ENCODE data around the gene AFP.

AFP gene

DNA sequence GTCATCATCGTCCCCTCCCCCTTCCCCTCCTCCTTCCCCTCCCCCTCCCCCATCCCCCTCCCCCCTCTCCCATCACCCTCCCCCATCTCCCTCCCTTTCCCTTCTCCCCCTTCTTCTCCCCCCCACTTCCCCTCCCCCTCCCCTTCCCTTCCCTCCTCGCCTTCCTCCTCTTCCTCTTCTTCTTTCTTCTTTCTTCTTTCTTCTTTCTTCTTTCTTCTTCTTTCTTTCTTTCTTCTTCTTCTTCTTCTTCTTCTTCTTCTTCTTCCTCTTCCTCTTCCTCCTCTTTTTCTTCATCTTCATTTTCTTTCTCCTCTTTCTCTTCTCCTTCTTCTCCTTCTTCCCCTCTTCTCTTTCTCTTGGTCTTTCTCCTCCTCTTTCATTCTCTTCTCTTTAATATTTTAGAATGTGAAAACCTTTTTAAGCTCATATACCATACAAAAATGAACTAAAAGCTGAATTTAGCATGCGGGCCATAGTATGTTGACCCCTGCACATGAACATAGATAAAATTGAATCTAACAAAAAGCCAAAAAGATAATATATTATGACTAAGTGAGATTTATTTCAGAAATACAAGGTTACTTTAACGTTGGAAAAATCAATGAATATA, 25.0 kb downstream of the AFP start:
- no peak for DNase-seq (ENCODE audit: low read depth)

DNA sequence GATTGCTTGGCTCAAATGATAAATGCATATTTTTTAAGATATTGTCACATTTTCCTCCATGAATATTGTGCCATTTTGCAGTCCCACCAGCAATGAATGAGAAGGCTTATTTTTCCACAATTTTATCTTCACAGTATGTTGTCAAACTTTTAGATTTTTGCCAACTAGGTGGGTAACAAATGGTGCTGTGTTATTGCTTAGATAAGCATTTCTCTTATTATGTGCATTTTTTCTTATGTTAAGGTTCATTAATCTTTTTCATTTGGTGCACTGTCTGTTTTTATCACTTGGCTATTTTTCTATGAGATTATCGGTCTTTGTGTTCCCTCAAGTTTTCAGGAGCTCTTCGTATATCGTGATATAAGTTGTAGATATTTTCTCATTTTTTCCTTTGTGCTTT, 32.1 kb downstream of the AFP start:
- DNase-seq (ENCODE audit: low read depth) = no peak

DNA sequence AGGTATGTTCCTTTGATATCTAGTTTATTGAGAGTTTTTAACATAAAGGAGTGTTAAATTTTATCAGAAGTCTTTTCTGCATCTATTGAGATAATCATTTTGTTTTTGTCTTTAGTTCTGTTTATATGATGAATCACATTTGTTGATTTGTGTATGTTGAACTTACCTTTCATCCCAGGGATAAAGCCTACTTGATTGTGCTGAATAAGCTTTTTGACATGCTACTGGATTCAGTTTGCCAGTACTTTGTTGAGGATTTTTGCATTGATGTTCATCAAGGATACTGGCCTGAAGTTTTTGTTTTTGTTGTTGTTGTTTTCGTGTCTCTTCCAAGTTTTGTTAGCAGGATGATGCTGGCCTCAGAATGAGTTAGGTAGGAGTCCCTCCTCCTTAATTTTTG, 34.7 kb downstream of the AFP start:
- no peak for DNase-seq (ENCODE audit: low read depth)

DNA sequence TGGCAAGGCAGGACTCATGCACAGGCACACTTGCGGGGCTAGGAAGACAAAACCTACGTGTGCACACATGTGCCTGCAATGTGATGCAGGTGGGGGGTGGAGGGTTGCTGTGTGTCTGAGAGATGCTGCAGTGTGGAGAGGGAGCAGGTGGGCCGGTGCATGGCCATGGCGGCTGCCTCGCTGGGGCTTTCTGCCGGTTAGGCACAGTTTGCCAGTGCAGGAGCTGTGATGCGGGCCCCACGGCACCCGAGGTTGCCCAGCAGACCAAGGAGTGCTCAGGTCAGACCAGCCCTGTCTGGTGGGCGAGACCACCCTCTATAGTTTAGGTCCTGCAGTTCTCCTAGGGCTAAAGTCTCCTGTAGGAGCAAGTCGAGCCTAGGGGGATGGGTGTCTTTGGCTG, 41.2 kb downstream of the AFP start:
- no peak for DNase-seq (ENCODE audit: low read depth)

DNA sequence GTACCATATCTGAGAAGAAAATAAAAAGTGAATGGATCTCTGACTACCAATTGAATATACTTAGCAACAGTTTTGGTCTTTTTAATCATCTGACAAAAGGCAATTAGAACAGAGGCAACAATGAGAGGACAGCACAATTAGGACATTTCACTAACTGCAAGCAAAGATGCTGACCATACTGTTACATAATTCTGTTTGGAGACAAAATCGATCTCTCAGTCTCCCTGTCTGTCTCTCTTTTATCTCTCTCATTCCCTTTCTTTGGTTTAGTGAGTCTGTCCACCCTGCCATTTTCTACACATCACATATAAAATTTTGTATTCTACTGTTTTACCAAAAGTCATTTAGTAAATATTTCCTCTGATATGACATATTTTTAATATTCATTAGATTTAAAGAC, 43.3 kb downstream of the AFP start:
- DNase-seq (ENCODE audit: low read depth) = no peak

DNA sequence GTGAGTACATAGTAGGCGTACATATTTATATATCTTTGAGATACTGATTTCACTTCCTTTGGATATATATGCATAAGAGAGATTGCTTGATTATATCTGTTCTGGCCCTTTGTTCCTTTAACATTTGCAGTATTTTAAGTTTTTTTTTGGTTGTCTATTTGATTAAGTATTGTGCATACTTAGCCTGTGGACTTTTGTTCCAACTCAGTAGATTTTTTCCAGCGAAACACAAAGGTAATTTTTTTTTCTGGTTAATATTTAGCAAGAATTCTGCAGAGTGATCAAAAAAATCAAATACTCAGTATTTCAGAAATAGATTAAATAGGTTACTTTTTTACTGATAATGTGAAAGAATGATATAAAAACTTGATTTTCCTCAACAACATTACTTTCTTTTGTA, 45.3 kb downstream of the AFP start, which contains the start of gene AFM:
Gene AFM, plus strand, starts transcription at position 388 of the 400 bp plus-strand sequence. CDS start 31 bp downstream, outside the sequence.
- DNase-seq (ENCODE audit: low read depth) = no peak

DNA sequence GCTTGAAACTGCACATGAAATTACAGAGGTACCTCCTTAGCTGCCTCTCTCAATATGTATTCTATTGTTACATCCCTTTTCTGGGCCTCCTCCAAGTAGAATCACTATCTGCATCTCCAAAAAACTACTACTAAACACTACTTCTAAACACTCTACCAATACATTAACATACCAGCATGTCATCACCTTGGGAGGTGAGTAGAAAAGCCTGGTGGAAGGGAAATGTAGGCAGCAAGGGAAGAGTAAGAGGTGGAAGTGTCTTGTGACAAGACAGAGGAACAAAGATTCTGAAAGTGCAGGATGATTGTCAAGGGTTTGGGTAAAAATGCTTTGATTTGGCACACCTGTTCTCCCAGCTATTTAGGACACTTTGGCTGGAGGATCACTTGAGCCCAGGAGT, 49.1 kb downstream of the AFP start:
- DNase-seq (ENCODE audit: low read depth) = no peak

DNA sequence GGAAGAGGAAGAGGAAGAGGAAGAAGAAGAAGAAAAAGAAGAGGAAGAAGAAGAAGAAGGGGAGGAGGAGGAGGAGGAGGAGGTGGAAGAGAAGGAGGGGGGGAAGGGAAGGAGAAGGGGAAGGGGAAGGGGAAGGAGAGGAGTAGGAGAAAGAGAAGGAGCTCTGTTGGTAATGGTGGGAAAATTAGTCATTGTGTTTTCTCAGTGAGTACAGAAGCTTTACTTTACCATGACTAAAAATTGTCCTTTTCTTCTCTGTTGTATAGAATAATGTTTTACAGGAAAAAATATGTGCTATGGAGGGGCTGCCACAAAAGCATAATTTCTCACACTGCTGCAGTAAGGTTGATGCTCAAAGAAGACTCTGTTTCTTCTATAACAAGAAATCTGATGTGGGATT, 49.6 kb downstream of the AFP start:
- DNase-seq (ENCODE audit: low read depth) = no peak

DNA sequence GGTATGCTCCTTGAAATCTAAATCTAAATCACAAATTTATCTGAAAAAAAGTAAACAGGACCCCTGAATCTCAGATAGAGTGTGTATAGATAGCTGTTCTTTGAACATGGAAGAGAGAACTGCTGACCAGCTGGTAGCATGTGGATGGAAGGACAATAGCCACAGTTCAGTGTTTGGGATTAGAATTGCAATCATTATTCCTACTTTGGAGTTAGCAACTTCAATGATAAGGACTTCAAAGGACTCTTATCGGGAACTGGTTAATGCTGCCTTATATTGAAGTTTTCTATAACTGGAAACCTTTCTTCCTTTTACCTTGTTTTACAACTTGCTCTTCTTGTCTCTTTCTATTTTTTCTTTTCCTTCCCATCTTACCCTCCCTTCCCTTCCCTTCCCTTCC, 50.5 kb downstream of the AFP start:
- DNase-seq (ENCODE audit: low read depth) = no peak

DNA sequence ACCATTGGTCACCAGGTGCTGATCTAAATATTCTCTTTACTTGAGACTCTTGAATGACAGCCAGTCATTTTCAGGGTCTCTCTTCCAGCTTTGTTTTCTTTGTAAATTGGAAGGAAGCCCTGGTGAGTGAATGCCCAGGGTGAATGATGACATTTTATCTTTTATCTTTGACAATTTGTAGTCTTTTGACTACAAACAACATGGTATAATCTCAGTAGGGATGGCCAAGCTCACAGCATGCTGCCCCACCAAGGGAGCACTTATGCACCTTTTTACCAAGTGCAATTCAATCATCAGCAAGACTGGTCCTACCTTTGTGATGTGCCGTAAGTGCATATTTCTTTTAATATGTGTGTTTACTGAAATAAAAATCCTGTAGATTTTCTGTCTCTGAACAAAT, 51.2 kb downstream of the AFP start:
- DNase-seq (ENCODE audit: low read depth) = no peak

DNA sequence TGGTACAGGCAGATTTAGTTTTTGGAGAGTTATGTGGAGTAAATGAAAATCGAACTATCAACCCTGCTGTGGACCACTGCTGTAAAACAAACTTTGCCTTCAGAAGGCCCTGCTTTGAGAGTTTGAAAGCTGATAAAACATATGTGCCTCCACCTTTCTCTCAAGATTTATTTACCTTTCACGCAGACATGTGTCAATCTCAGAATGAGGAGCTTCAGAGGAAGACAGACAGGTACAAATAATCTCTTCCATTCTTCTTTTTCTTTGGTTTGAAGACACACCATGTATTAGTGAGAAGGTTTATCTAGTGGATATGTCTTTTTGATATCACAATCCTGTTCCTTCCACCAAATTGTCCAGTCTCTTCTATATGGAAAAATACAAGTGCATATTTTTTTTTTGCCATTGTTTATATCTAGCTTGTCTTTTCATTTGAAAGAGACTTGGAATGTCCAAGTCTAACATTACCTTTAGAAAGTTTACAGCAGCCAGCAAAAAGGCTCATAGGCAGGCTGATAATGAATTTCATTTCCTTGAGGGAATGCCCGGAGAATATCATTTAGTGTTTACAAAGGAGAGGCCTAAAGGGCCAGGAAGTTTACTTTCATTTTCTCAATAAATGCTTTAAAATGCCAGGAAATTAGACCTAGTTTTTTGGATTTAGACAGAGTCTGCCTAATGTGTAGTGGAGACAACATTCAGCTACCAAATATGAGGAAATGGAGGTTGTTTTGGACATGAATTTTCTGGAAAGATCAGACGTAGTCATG, 64.2 kb downstream of the AFP start:
- DNase-seq (ENCODE audit: low read depth) = no peak

DNA sequence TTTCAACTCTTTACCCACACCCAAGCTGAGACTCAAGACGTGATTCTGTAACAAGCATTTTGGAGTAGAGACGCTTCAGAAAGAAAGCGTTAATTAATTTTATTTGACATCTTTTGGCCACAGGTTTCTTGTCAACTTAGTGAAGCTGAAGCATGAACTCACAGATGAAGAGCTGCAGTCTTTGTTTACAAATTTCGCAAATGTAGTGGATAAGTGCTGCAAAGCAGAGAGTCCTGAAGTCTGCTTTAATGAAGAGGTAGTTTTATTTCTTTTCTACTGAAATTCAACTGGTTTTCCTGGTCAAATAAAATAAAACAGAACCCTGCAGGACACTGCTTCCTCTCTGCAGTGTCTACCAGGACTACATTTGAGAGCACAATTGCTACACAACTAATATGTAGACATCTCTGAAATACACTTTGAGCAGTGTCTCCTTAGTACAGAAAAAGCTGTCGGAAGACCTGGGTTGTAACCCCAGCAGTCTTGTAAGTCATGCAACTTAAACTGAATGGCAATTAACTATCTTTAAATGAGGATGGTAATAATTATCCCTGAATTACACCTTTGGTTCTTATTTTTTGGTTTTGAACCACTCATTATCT, 65.7 kb downstream of the AFP start:
- no peak for DNase-seq (ENCODE audit: low read depth)

DNA sequence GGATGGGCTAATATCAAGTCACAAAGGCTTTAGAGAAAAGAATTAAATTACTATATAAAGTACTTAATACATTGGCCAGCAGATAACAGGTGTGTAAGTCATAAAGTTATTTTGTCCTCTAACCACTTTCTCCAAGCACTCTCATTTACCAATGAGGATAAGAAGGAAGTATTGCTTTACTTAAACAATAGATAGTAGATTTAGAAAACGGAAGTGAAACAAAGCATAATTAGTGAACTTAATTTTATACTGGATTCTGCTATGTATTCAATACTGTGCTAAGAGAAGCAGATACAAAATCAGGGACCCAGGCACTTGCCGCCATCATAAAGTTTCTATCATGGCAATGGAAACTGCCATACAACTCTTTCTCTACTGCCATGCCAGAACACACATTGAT, 69.5 kb downstream of the AFP start:
- DNase-seq (ENCODE audit: low read depth) = no peak

Data from activated T-cell treated with anti-CD3 and anti-CD28 coated beads for 1 hour (primary cell).